HCT116 (cell line): ENCODE data around the gene ELP5. TPM values are rescaled to one million over a fixed set of nuclear protein-coding genes. Genes with fewer than 3 reads are reported as not detected.

Experiments used
- ATAC-seq: fragments of 200-7000 bp; cut with Tn5 transposase; 2 replicates; pipeline ENCODE4 v1.9.1; 2020; ENCODE audit warnings: mild to moderate bottlenecking, moderate library complexity
- BruUV-seq: library from RNA; stranded (reverse); fragments of 400-500 nt; replicated peaks from 2 replicates; lab custom pipeline; 2021; lab: Mats Ljungman, UMichigan
- CTCF ChIA-PET: fragments of 300-600 bp; sonication (Branson Sonifier 250); formaldehyde crosslinking; loops from one replicate; lab custom pipeline; 2021; ENCODE audit warnings: antibody characterized with exemption; lab: Charles Lee
- POLR2A ChIA-PET: fragments of 300-600, 350-600 bp; sonication (Branson Sonifier 250); formaldehyde crosslinking; loops from one replicate; lab custom pipeline; 2021; ENCODE audit warnings: antibody characterized with exemption; lab: Charles Lee
- RAD21 ChIA-PET, 2 experiments: fragments of 300-600 bp; sonication (Branson Sonifier 250); formaldehyde crosslinking; loops; one replicate each; lab custom pipeline; 2023; ENCODE audit warnings: low total read pairs in 2 of 2; ENCODE audit not compliant: uncharacterized antibody in 2 of 2, unreplicated experiment in 2 of 2, low non-redundant PET in 1 of 2; lab: Charles Lee
- DNase-seq: peaks from one replicate; pipeline ENCODE4 v3.0.0-alpha.2; 2010; ENCODE audit warnings: low read depth, low spot score
- H2AFZ ChIP-seq: fragments of 200-600 bp; shearing (Covaris generic), sonication (generic); 2 replicates; pipeline ENCODE4 v1.6.1; 2017; ENCODE audit warnings: low read depth, mixed run types, mixed read lengths, antibody characterized with exemption, low read length; ENCODE audit not compliant: poor library complexity, severe bottlenecking
- H3K27ac ChIP-seq: 2 replicates; pipeline ENCODE4 v1.5.1; 2012; ENCODE audit warnings: low read depth, low read length
- H3K27me3 ChIP-seq: fragments of 200-600 bp; sonication (generic); 2 replicates; pipeline ENCODE4 v1.6.1; 2016; ENCODE audit warnings: mixed run types, low read length, mixed read lengths; ENCODE audit not compliant: insufficient read depth
- H3K36me3 ChIP-seq, 2 experiments: fragments of 200-500 bp in 1 of 2; fragments of 200-600 bp in 1 of 2; sonication (Bioruptor generic) in 1 of 2; sonication (generic) in 1 of 2; 2 replicates each; pipeline versions ENCODE4 v1.5.1 to v1.6.1; 2014 to 2016; ENCODE audit warnings: low read length in 2 of 2, inconsistent platforms in 1 of 2, mixed read lengths in 1 of 2, mixed run types in 1 of 2; ENCODE audit not compliant: insufficient read depth in 2 of 2, control insufficient read depth in 1 of 2
- H3K4me1 ChIP-seq, 2 experiments: fragments of 200-600 bp in 1 of 2; sonication (generic) in 1 of 2; 2 replicates each; pipeline versions ENCODE4 v1.5.1 to v1.6.1; 2012 to 2017; ENCODE audit warnings: low read length in 2 of 2, inconsistent platforms in 1 of 2, mild to moderate bottlenecking in 1 of 2, mixed read lengths in 1 of 2, mixed run types in 1 of 2, moderate library complexity in 1 of 2; ENCODE audit not compliant: insufficient read depth in 2 of 2, control insufficient read depth in 1 of 2
- H3K4me2 ChIP-seq: fragments of 200-600 bp; sonication (generic); 2 replicates; pipeline ENCODE4 v1.6.1; 2017; ENCODE audit warnings: mixed run types, low read length, mixed read lengths
- H3K4me3 ChIP-seq, 2 experiments: fragments of 200-600 bp in 1 of 2; sonication (generic) in 1 of 2; replicated peaks in 1 of 2; 2 replicates each; pipeline ENCODE4 v1.5.1; 2011 to 2016; ENCODE audit warnings: low read length in 2 of 2, control low read depth in 1 of 2, low read depth in 1 of 2, mild to moderate bottlenecking in 1 of 2, mixed read lengths in 1 of 2, mixed run types in 1 of 2
- H3K79me2 ChIP-seq: fragments of 200-600 bp; sonication (generic); 2 replicates; pipeline ENCODE4 v1.6.1; 2017; ENCODE audit warnings: mild to moderate bottlenecking, mixed run types, low read length, moderate library complexity, mixed read lengths; ENCODE audit not compliant: insufficient read depth
- H3K9ac ChIP-seq: fragments of 200-600 bp; sonication (generic); 2 replicates; pipeline ENCODE4 v1.6.1; 2016; ENCODE audit warnings: low read length, mixed read lengths
- H3K9me2 ChIP-seq: fragments of 200-600 bp; sonication (generic), shearing (Covaris generic); 2 replicates; pipeline ENCODE4 v1.6.1; 2017; ENCODE audit warnings: mixed run types, mild to moderate bottlenecking, moderate library complexity; ENCODE audit not compliant: insufficient read depth
- H3K9me3 ChIP-seq, 2 experiments: fragments of 200-500 bp in 1 of 2; fragments of 200-600 bp in 1 of 2; sonication (Bioruptor generic) in 1 of 2; sonication (generic) in 1 of 2; 2 replicates each; pipeline ENCODE4 v1.6.1; 2014 to 2017; ENCODE audit warnings: low read length in 2 of 2, mixed read lengths in 2 of 2, inconsistent platforms in 1 of 2, low read depth in 1 of 2, mild to moderate bottlenecking in 1 of 2, mixed run types in 1 of 2, moderate library complexity in 1 of 2; ENCODE audit not compliant: control insufficient read depth in 1 of 2, insufficient read depth in 1 of 2
- H4K20me1 ChIP-seq: fragments of 200-600 bp; sonication (generic), shearing (Covaris generic); 2 replicates; pipeline ENCODE4 v1.6.1; 2017; ENCODE audit warnings: mixed run types, mild to moderate bottlenecking, moderate library complexity; ENCODE audit not compliant: insufficient read depth
- CEBPB ChIP-seq: IDR thresholded peaks from 2 replicates; pipeline ENCODE4 v1.6.1; 2012; ENCODE audit warnings: low read depth
- EGR1 ChIP-seq: IDR thresholded peaks from 2 replicates; pipeline ENCODE4 v1.6.1; 2012; ENCODE audit warnings: low read depth
- ELF1 ChIP-seq: IDR thresholded peaks from 2 replicates; pipeline ENCODE4 v1.6.1; 2012; ENCODE audit warnings: low read depth, borderline replicate concordance
- EZH2 ChIP-seq: fragments of 200-600 bp; sonication (generic); IDR thresholded peaks from 2 replicates; pipeline ENCODE4 v1.6.1; 2017; ENCODE audit warnings: antibody characterized with exemption, mixed run types
- EZH2phosphoT487 ChIP-seq: fragments of 200-600 bp; IDR thresholded peaks from 2 replicates; pipeline ENCODE4 v1.6.1; 2018; ENCODE audit warnings: antibody characterized with exemption, borderline replicate concordance
- POLR2A ChIP-seq: IDR thresholded peaks from 2 replicates; pipeline ENCODE4 v1.7.0; 2011; ENCODE audit warnings: borderline replicate concordance; ENCODE audit not compliant: insufficient read depth, insufficient read length; ENCODE audit errors: extremely low read depth
- POLR2AphosphoS5 ChIP-seq: IDR thresholded peaks from 2 replicates; pipeline ENCODE4 v1.6.1; 2011; ENCODE audit warnings: mild to moderate bottlenecking, low read depth, low read length, moderate library complexity
- SIN3A ChIP-seq: IDR thresholded peaks from 2 replicates; pipeline ENCODE4 v1.6.1; 2012; ENCODE audit warnings: low read depth
- SP1 ChIP-seq: IDR thresholded peaks from 2 replicates; pipeline ENCODE4 v1.6.1; 2012; ENCODE audit warnings: low read depth
- ZFX ChIP-seq: fragments of 450-650 bp; IDR thresholded peaks from 2 replicates; pipeline ENCODE4 v1.6.1; 2017
- intact Hi-C: fragments of 100-400 bp; cut with micrococcal nuclease; formaldehyde crosslinking; loops from 2 replicates; pipeline ENCODE4 v1.10.0; 2022
- total RNA-seq: library from RNA; stranded (reverse); gene quantifications from one replicate; pipeline ENCODE4 v1.2.1, GENCODE V29; 2021; ENCODE audit not compliant: unreplicated experiment
- TF ChIP-seq, protein P1 (sequence below): IDR thresholded peaks from 2 replicates; pipeline ENCODE4 v1.6.1; 2012
- TF ChIP-seq, protein P2 (sequence below), 3 experiments: fragments of 200-600 bp in 1 of 3; sonication (generic) in 1 of 3; IDR thresholded peaks in 2 of 3; conservative IDR thresholded peaks in 1 of 3; 2 replicates each; pipeline ENCODE4 v1.5.1; 2012 to 2017; ENCODE audit warnings: low read depth in 2 of 3, low read length in 2 of 3, antibody characterized with exemption in 1 of 3, borderline replicate concordance in 1 of 3, control low read depth in 1 of 3, mild to moderate bottlenecking in 1 of 3, mixed read lengths in 1 of 3, mixed run types in 1 of 3, moderate library complexity in 1 of 3; ENCODE audit not compliant: insufficient read depth in 1 of 3
- TF ChIP-seq, protein P3 (sequence below): IDR thresholded peaks from 2 replicates; pipeline ENCODE4 v1.6.1; 2011; ENCODE audit warnings: mild to moderate bottlenecking, low read length, moderate library complexity; ENCODE audit not compliant: insufficient replicate concordance; ENCODE audit errors: extremely low read depth
- TF ChIP-seq, protein P4 (sequence below): IDR thresholded peaks from 2 replicates; pipeline ENCODE4 v1.6.1; 2012

The ELP5 gene
- total RNA-seq, 1 experiment from 2014 or later: 81.7 TPM

DNA sequence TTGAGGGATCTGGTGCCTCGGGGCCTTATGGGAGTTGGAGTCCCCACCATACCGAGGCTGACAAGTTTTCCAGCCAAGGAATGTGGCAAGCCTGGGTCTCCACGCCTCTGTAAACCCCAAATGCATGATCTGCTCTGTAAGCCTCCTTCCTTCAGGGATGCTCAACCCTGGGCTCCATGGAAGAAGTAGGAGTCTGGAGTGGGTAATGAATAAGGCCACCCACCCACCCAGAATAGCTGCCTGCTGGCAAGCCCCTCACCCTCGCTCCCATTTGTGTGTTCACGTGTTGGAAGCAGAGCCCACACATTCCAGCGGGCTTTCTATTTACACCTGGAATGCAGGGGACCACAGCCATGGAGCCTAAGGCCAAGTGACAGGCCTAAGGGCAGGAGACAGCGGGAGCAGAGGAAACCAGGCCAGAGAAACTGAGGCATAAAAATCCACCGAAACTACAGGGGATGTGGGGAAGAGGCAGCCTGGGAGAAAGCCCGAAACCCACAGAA lies 36.8 kb upstream of the ELP5 start:
- H3K79me2 ChIP-seq: peaks cover 4% of the 10 kb centered on the region; the same call in 1 of the 2 replicates
- RAD21 ChIA-PET: no interaction called here
- POLR2A ChIA-PET: interaction anchor here (0.5 to 1.3 kb wide), 3 partner anchors 23 to 67 kb away, joined by 3 to 4 read pairs (median 3); partner anchors contain the start of gene GABARAP
- H3K4me2 ChIP-seq: peak overlapping the region; percentile 68
- no peaks in the 10 kb centered on the region for H4K20me1 ChIP-seq
- H3K27me3 ChIP-seq: no peaks in the 10 kb centered on the region
- H3K36me3 ChIP-seq: no peaks in the 10 kb centered on the region
- H3K27ac ChIP-seq: peak overlapping the region; percentile 43
- intact Hi-C loops: no loop called here
- no peak overlapping the region for H2AFZ ChIP-seq
- H3K9me2 ChIP-seq: no peaks in the 10 kb centered on the region
- H3K9ac ChIP-seq: no peak overlapping the region; the same call in 1 of the 2 replicates
- TF ChIP-seq, protein P1, sequence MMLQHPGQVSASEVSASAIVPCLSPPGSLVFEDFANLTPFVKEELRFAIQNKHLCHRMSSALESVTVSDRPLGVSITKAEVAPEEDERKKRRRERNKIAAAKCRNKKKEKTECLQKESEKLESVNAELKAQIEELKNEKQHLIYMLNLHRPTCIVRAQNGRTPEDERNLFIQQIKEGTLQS: no peak
- H3K9me3 ChIP-seq: no peaks in the 10 kb centered on the region
- H3K4me3 ChIP-seq: peak overlapping the region in 1 of 2 experiments; percentile 50; a peak in 2 of 4 replicates
- DNase-seq (no peak), ATAC-seq (no peak)
- BruUV-seq: no TSS peak
- CTCF ChIA-PET: interaction anchor here (1.2 to 2.7 kb wide), 2 partner anchors 169 to 180 kb away, joined by 3 to 19 read pairs; partner anchors contain the start of gene SLC16A13
- H3K4me1 ChIP-seq: peaks cover 11 to 57% of the 10 kb centered on the region in 2 experiments; a peak in 3 of 4 replicates

DNA sequence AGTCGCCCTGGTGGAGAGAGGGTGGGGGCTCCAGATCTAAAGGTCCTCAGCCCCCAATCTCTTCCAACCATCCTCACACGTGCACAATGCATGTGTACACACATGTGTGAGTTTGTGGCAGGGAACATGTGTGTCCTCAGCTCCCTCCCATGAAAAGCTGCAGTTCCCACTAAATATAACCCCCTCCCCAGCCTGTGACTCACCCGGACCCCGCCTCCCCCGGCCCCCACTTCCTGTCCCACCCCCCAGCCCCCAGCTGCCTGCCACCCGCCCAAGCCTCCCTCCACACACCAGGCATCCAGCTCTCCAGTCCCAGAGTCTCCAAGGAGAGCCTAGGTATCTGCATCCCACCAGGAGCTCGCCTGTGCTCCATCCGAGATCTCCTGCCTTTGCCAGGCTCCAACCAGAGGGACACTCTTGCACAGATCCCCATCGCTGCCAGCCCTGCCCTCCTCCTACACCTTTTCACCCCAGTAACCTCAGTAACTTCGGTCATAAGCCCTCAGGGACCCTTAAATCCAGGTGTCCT lies 36.3 kb upstream of the ELP5 start:
- no peak overlapping the region for H3K9ac ChIP-seq
- RAD21 ChIA-PET: no interaction called here
- no peak overlapping the region for H2AFZ ChIP-seq
- intact Hi-C loops: no loop called here
- POLR2A ChIA-PET: interaction anchor here (0.6 kb wide), 1 partner anchor 14 kb away, joined by 3 read pairs; no protein-coding TSS in a partner anchor
- CTCF ChIA-PET: interaction anchor here (2.7 kb wide), 1 partner anchor 170 kb away, joined by 19 read pairs; no protein-coding TSS in a partner anchor
- peak overlapping the region; percentile 68 for H3K4me2 ChIP-seq
- H3K4me3 ChIP-seq: no peak overlapping the region
- ATAC-seq (no peak), DNase-seq (no peak)
- H3K36me3 ChIP-seq: no peaks in the 10 kb centered on the region
- BruUV-seq: no TSS peak
- peak overlapping the region; percentile 43 for H3K27ac ChIP-seq
- H3K27me3 ChIP-seq: no peaks in the 10 kb centered on the region
- no peaks in the 10 kb centered on the region for H4K20me1 ChIP-seq
- H3K4me1 ChIP-seq: peaks cover 12 to 60% of the 10 kb centered on the region in 2 experiments; a peak in 3 of 4 replicates
- H3K79me2 ChIP-seq: peaks cover 10% of the 10 kb centered on the region
- H3K9me3 ChIP-seq: no peaks in the 10 kb centered on the region
- no peaks in the 10 kb centered on the region for H3K9me2 ChIP-seq
- TF ChIP-seq ZFX (no peak), POLR2AphosphoS5 (no peak), EZH2 (no peak), EZH2phosphoT487 (no peak), POLR2A (no peak), CEBPB (no peak), SIN3A (no peak), SP1 (no peak), ELF1 (no peak), EGR1 (no peak)
- TF ChIP-seq, protein P2, sequence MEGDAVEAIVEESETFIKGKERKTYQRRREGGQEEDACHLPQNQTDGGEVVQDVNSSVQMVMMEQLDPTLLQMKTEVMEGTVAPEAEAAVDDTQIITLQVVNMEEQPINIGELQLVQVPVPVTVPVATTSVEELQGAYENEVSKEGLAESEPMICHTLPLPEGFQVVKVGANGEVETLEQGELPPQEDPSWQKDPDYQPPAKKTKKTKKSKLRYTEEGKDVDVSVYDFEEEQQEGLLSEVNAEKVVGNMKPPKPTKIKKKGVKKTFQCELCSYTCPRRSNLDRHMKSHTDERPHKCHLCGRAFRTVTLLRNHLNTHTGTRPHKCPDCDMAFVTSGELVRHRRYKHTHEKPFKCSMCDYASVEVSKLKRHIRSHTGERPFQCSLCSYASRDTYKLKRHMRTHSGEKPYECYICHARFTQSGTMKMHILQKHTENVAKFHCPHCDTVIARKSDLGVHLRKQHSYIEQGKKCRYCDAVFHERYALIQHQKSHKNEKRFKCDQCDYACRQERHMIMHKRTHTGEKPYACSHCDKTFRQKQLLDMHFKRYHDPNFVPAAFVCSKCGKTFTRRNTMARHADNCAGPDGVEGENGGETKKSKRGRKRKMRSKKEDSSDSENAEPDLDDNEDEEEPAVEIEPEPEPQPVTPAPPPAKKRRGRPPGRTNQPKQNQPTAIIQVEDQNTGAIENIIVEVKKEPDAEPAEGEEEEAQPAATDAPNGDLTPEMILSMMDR (IDR thresholded peaks at IDR 0.05 in 2 of 3, conservative IDR thresholded peaks at IDR 0.05 in 1 of 3; ENCODE audit: borderline replicate concordance in 1 of 3, insufficient read depth in 1 of 3, low read depth in 2 of 3, low read length in 2 of 3): no peak
- TF ChIP-seq, protein P1: no peak
- TF ChIP-seq, protein P3, sequence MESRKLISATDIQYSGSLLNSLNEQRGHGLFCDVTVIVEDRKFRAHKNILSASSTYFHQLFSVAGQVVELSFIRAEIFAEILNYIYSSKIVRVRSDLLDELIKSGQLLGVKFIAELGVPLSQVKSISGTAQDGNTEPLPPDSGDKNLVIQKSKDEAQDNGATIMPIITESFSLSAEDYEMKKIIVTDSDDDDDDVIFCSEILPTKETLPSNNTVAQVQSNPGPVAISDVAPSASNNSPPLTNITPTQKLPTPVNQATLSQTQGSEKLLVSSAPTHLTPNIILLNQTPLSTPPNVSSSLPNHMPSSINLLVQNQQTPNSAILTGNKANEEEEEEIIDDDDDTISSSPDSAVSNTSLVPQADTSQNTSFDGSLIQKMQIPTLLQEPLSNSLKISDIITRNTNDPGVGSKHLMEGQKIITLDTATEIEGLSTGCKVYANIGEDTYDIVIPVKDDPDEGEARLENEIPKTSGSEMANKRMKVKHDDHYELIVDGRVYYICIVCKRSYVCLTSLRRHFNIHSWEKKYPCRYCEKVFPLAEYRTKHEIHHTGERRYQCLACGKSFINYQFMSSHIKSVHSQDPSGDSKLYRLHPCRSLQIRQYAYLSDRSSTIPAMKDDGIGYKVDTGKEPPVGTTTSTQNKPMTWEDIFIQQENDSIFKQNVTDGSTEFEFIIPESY: no peak
- TF ChIP-seq, protein P4, sequence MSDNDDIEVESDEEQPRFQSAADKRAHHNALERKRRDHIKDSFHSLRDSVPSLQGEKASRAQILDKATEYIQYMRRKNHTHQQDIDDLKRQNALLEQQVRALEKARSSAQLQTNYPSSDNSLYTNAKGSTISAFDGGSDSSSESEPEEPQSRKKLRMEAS: no peak
